Ovary (tissue), 9 donors: ENCODE data around the gene VMP1. TPM values are rescaled to one million over a fixed set of nuclear protein-coding genes. Genes with fewer than 3 reads are reported as not detected.

ENCODE experiments used
- DNase-seq, 5 donors: peaks; one replicate each; pipeline ENCODE4 v3.0.0-alpha.2; 2019 to 2020
- H3K27ac ChIP-seq, 2 donors: fragments of 200-600 bp; one replicate each; pipeline versions ENCODE4 v1.5.1 to v1.8.0; 2019 to 2022
- H3K27me3 ChIP-seq: fragments of 200-600 bp; one replicate; pipeline ENCODE4 v1.8.0; 2022
- H3K36me3 ChIP-seq: fragments of 200-600 bp; sonication (generic); one replicate; pipeline ENCODE4 v1.5.1; 2019
- H3K4me1 ChIP-seq: one replicate; pipeline ENCODE4 v1.8.1; 2013; ENCODE audit warnings: mild to moderate bottlenecking, moderate library complexity; ENCODE audit not compliant: insufficient read depth
- H3K4me3 ChIP-seq: fragments of 200-600 bp; sonication (generic); one replicate; pipeline ENCODE4 v1.5.1; 2017
- H3K9me3 ChIP-seq, 2 donors: fragments of 200-600 bp in 1 of 2; sonication (generic) in 1 of 2; one replicate each; pipeline versions ENCODE4 v1.5.1 to v1.8.1; 2013 to 2019; ENCODE audit warnings: mild to moderate bottlenecking in 1 of 2, moderate library complexity in 1 of 2
- CTCF ChIP-seq, 3 donors: fragments of 450-650 bp in 2 of 3; fragments of 200-600 bp in 1 of 3; IDR thresholded peaks; one replicate each; pipeline versions ENCODE4 v1.5.1 to v1.8.0; 2016 to 2022; ENCODE audit warnings: antibody characterized with exemption in 3 of 3, mild to moderate bottlenecking in 1 of 3
- EP300 ChIP-seq: sonication (generic); formaldehyde crosslinking; IDR thresholded peaks from one replicate; pipeline ENCODE4 v1.6.1; 2017; ENCODE audit warnings: antibody characterized with exemption
- POLR2A ChIP-seq: fragments of 450-650 bp; IDR thresholded peaks from one replicate; pipeline ENCODE4 v1.6.1; 2017; ENCODE audit warnings: antibody characterized with exemption, mild to moderate bottlenecking, moderate library complexity
- WGBS, 3 donors: extraction: QIAGEN DNeasy Blood & Tissue Kit in 1 of 3; methylation state at CpG; one replicate each; pipeline versions ENCODE4 v1.1.5 to v1.1.7; 2013 to 2017; 5-methylcytosine and 5-hydroxymethylcytosine counted together
- intact Hi-C, 4 donors: fragments of 100-400 bp; cut with DNase I; formaldehyde crosslinking; loops; one replicate each; pipeline versions ENCODE4 v1.11.0 to v1.15.1; 2022 to 2023
- polyA plus RNA-seq, 2 donors: library from polyadenylated mRNA; stranded (reverse); fragments of 200-250 nt in 1 of 2; fragments of 350-450 nt in 1 of 2; fragmentation: Illumina TruSeq in 1 of 2; extraction: RNeasy Lipid Tissue Mini Kit (QIAGEN cat#74804) in 1 of 2; gene quantifications; one replicate each; pipeline ENCODE4 v1.2.3, GENCODE V29; 2013 to 2014
- total RNA-seq, 7 donors: library from RNA; depleted of rRNA in 2 of 7; stranded (reverse); fragments of >200 nt in 2 of 7; fragmentation: NEBNext Ultra II Directional in 3 of 7; extraction: Animal tissue kit (Norgen Biotek cat#: 25700) in 3 of 7; gene quantifications; one replicate each; pipeline versions ENCODE4 v1.1.0 to v1.2.4, GENCODE V29; 2016 to 2023
- donor health status: DM: no; HTN: no; CAD: no; lungs with moderate emphysema.
- donor health status: DM: no; HTN: no; CAD: no.
- donor health status: Bipolar disorder and iron deficiency.
- donor health status: DM: yes; HTN: yes; CAD: no.
- donor health status: DM: no; HTN: no; CAD: no.
- donor health status: DM: yes; HTN: yes; CAD: no.

VMP1 gene
- total and polyA plus RNA-seq, 9 donors: 63.5 to 667 (median 154) TPM

- H3K27me3 ChIP-seq: no peaks in the 10 kb centered on the region
- TF ChIP-seq EP300 (no peak), CTCF (IDR thresholded peaks at IDR 0.05) (no peak), POLR2A (no peak)
- no peaks in the 10 kb centered on the region for H3K36me3 ChIP-seq
- no peaks in the 10 kb centered on the region for H3K9me3 ChIP-seq
- intact Hi-C loops: no loop called here
- WGBS, 3 donors: 25 to 49% (median 31%) methylated on average over 4 of the region's 4 CpGs
- DNase-seq: no peak
- H3K4me1 ChIP-seq: no peaks in the 10 kb centered on the region
- no peak overlapping the region for H3K27ac ChIP-seq
- H3K4me3 ChIP-seq: no peak overlapping the region
Measured at GRCh38 chr17:59680314-59680713, 27.1 kb upstream of the VMP1 start.

GRCh38 chr17:59683283-59683682, 24.2 kb upstream of the VMP1 start:
- TF ChIP-seq POLR2A (no peak), CTCF (IDR thresholded peaks at IDR 0.05) (no peak), EP300 (no peak)
- DNase-seq: no peak
- Histone ChIP-seq H3K27me3 (no peaks in the 10 kb centered on the region), H3K4me1 (no peaks in the 10 kb centered on the region), H3K27ac (no peak overlapping the region), H3K36me3 (no peaks in the 10 kb centered on the region), H3K9me3 (no peaks in the 10 kb centered on the region), H3K4me3 (no peak overlapping the region)
- intact Hi-C loops: no loop called here

GRCh38 chr17:59684967-59685366, 22.5 kb upstream of the VMP1 start:
- no peaks in the 10 kb centered on the region for H3K9me3 ChIP-seq
- no peak overlapping the region for H3K4me3 ChIP-seq
- TF ChIP-seq POLR2A (no peak), EP300 (no peak), CTCF (IDR thresholded peaks at IDR 0.05) (no peak)
- intact Hi-C loops: no loop called here
- WGBS, 3 donors: 32 to 68% (median 51%) methylated on average over 6 of the region's 6 CpGs
- DNase-seq: no peak
- no peak overlapping the region for H3K27ac ChIP-seq
- H3K27me3 ChIP-seq: no peaks in the 10 kb centered on the region
- no peaks in the 10 kb centered on the region for H3K36me3 ChIP-seq
- no peaks in the 10 kb centered on the region for H3K4me1 ChIP-seq

- no peaks in the 10 kb centered on the region for H3K4me1 ChIP-seq
- H3K36me3 ChIP-seq: no peaks in the 10 kb centered on the region
- no peak overlapping the region for H3K27ac ChIP-seq
- intact Hi-C loops: no loop called here
- no peaks in the 10 kb centered on the region for H3K9me3 ChIP-seq
- no peaks in the 10 kb centered on the region for H3K27me3 ChIP-seq
- WGBS, 3 donors: 81 to 88% (median 86%) methylated on average over 1 of the region's 1 CpG
- TF ChIP-seq EP300: no peak
- no peak for TF ChIP-seq POLR2A
- TF ChIP-seq CTCF (IDR thresholded peaks at IDR 0.05): no peak
- no peak for DNase-seq
- H3K4me3 ChIP-seq: no peak overlapping the region
Measured at GRCh38 chr17:59688008-59688407, 19.4 kb upstream of the VMP1 start.

GRCh38 chr17:59688496-59688895, 19.0 kb upstream of the VMP1 start:
- DNase-seq: no peak
- TF ChIP-seq POLR2A: no peak
- TF ChIP-seq EP300: no peak
- no peak for TF ChIP-seq CTCF (IDR thresholded peaks at IDR 0.05)
- H3K4me1 ChIP-seq: no peaks in the 10 kb centered on the region
- H3K9me3 ChIP-seq: no peaks in the 10 kb centered on the region
- no peak overlapping the region for H3K27ac ChIP-seq
- no peaks in the 10 kb centered on the region for H3K36me3 ChIP-seq
- no peak overlapping the region for H3K4me3 ChIP-seq
- 81 to 83% (median 82%) methylated on average over 2 of the region's 2 CpGs for WGBS, 3 donors
- H3K27me3 ChIP-seq: no peaks in the 10 kb centered on the region
- intact Hi-C loops: no loop called here
